ENCODE measurements around the gene EOMES.

The EOMES gene

GRCh38 chr3:27678234-27678633 lies 43.9 kb downstream of the EOMES start:
- no peak for DNase-seq

- DNase-seq: peak in 1 of 2 experiments; percentile 7
These were observed 44.6 kb downstream of the EOMES start for GRCh38 chr3:27677565-27677964.

GRCh38 chr3:27675287-27675686 lies 46.8 kb downstream of the EOMES start:
- no peak for DNase-seq

GRCh38 chr3:27673701-27674100 lies 48.4 kb downstream of the EOMES start:
- peak; percentile 43 to 62 for DNase-seq

GRCh38 chr3:27671101-27671500 lies 51.0 kb downstream of the EOMES start:
- DNase-seq: no peak

- DNase-seq: no peak
These were observed 51.5 kb downstream of the EOMES start for GRCh38 chr3:27670619-27671018.

GRCh38 chr3:27669591-27669990 lies 52.5 kb downstream of the EOMES start:
- no peak for DNase-seq

- no peak for DNase-seq
These were observed 54.4 kb downstream of the EOMES start for GRCh38 chr3:27667751-27668150.

GRCh38 chr3:27666708-27667107 lies 55.4 kb downstream of the EOMES start:
- DNase-seq: peak; percentile 97 to 98

- peak; percentile 52 to 66 for DNase-seq
These were observed 55.9 kb downstream of the EOMES start for GRCh38 chr3:27666272-27666671.
